NCI-H82 (cell line): ENCODE data around the gene FA2H.
"Not testable (repeated sequence)": the region's sequence is repeated elsewhere in the genome, so short reads cannot be mapped to it uniquely, and the experiment has no call there.

Experiments
- DNase-seq: peaks from one replicate; lab custom pipeline; 2025; lab: John Stamatoyannopoulos, UW

Gene FA2H

GRCh38 chr16:74724820-74725549 lies 49.6 kb downstream of the FA2H start:
- DNase-seq: no peak

GRCh38 chr16:74723256-74723655 lies 51.4 kb downstream of the FA2H start:
- no peak for DNase-seq

- DNase-seq: not testable (repeated sequence)
Observed at GRCh38 chr16:74722156-74722555, 52.5 kb downstream of the FA2H start.

GRCh38 chr16:74721716-74722115 lies 52.9 kb downstream of the FA2H start:
- no peak for DNase-seq

GRCh38 chr16:74720579-74720978 lies 54.0 kb downstream of the FA2H start:
- no peak for DNase-seq

- no peak for DNase-seq
Observed at GRCh38 chr16:74718741-74719610, 55.6 kb downstream of the FA2H start.

- no peak for DNase-seq
Observed at GRCh38 chr16:74718140-74718539, 56.5 kb downstream of the FA2H start.

- DNase-seq: no peak
Observed at GRCh38 chr16:74717367-74717766, 57.3 kb downstream of the FA2H start.

GRCh38 chr16:74716355-74716754 lies 58.3 kb downstream of the FA2H start:
- DNase-seq: no peak

GRCh38 chr16:74713876-74714275 lies 60.7 kb downstream of the FA2H start:
- no peak for DNase-seq

- DNase-seq: no peak
Observed at GRCh38 chr16:74713325-74713724, 61.3 kb downstream of the FA2H start.

- DNase-seq: no peak
Observed at GRCh38 chr16:74711938-74712337, 62.7 kb downstream of the FA2H start.

GRCh38 chr16:74710401-74710800 lies 64.2 kb downstream of the FA2H start:
- no peak for DNase-seq

- DNase-seq: peak; percentile 77
Observed at GRCh38 chr16:74709441-74709877, 65.2 kb downstream of the FA2H start.

GRCh38 chr16:74700438-74701225 lies 74.0 kb downstream of the FA2H start, which contains the start of gene MLKL:
Gene MLKL, minus strand, starts transcription at chr16:74700862. Its CDS starts 5,105 bp downstream, at chr16:74695757.
- DNase-seq: peak; percentile 25

GRCh38 chr16:74700116-74700437 lies 74.5 kb downstream of the FA2H start:
- no peak for DNase-seq

GRCh38 chr16:74699666-74700065 lies 75.0 kb downstream of the FA2H start:
- no peak for DNase-seq

- DNase-seq: no peak
Observed at GRCh38 chr16:74698222-74698621, 76.4 kb downstream of the FA2H start.

- peak; percentile 89 for DNase-seq
Observed at GRCh38 chr16:74695450-74696422, 78.9 kb downstream of the FA2H start.

GRCh38 chr16:74691093-74691855 lies 83.3 kb downstream of the FA2H start:
- DNase-seq: no peak
